HS-27A (cell line): Measurements from ENCODE around the gene ANKEF1.
"Not testable (repeated sequence)": the region's sequence is repeated elsewhere in the genome, so short reads cannot be mapped to it uniquely, and the experiment has no call there.

Experiments used
- DNase-seq: peaks from one replicate; pipeline ENCODE4 v3.0.0-alpha.2; 2012; ENCODE audit warnings: low read depth, missing footprints

Gene ANKEF1

GRCh38 chr20:10032269-10032668 is 2.5 kb upstream of the ANKEF1 start:
- DNase-seq: not testable (repeated sequence)

- no peak for DNase-seq
Observed at GRCh38 chr20:10033905-10034650, 709 bp upstream of the ANKEF1 start.

- not testable (repeated sequence) for DNase-seq
Observed at GRCh38 chr20:10036321-10036720, 1.5 kb downstream of the ANKEF1 start.

- DNase-seq: peak; percentile 48
Observed at GRCh38 chr20:10040070-10040975, 5.5 kb downstream of the ANKEF1 start.

- DNase-seq: no peak
Observed at GRCh38 chr20:10042086-10042485, 7.3 kb downstream of the ANKEF1 start.

- no peak for DNase-seq
Observed at GRCh38 chr20:10047427-10047826, 12.6 kb downstream of the ANKEF1 start.

- DNase-seq: no peak
Observed at GRCh38 chr20:10051185-10051584, 16.4 kb downstream of the ANKEF1 start.

- no peak for DNase-seq
Observed at GRCh38 chr20:10059006-10059405, 24.2 kb downstream of the ANKEF1 start.

- DNase-seq: no peak
Observed at GRCh38 chr20:10060226-10060625, 25.4 kb downstream of the ANKEF1 start.

GRCh38 chr20:10061641-10062040 is 26.9 kb downstream of the ANKEF1 start:
- DNase-seq: no peak

GRCh38 chr20:10063482-10063881 is 28.7 kb downstream of the ANKEF1 start:
- no peak for DNase-seq

GRCh38 chr20:10064611-10065010 is 29.8 kb downstream of the ANKEF1 start:
- DNase-seq: no peak

GRCh38 chr20:10065154-10065833 is 30.5 kb downstream of the ANKEF1 start:
- DNase-seq: no peak

- no peak for DNase-seq
Observed at GRCh38 chr20:10067321-10067720, 32.5 kb downstream of the ANKEF1 start.

- DNase-seq: peak; percentile 66
Observed at GRCh38 chr20:10074513-10074912, 39.7 kb downstream of the ANKEF1 start.

- DNase-seq: no peak
Observed at GRCh38 chr20:10075606-10076005, 40.8 kb downstream of the ANKEF1 start.

GRCh38 chr20:10076126-10077080 is 41.6 kb downstream of the ANKEF1 start:
- DNase-seq: no peak

- no peak for DNase-seq
Observed at GRCh38 chr20:10077081-10077471, 42.3 kb downstream of the ANKEF1 start.

- no peak for DNase-seq
Observed at GRCh38 chr20:10077886-10078285, 43.1 kb downstream of the ANKEF1 start.

- DNase-seq: no peak
Observed at GRCh38 chr20:10078403-10078802, 43.6 kb downstream of the ANKEF1 start.

GRCh38 chr20:10079964-10080363 is 45.2 kb downstream of the ANKEF1 start:
- DNase-seq: no peak
